AG09319 (cell line): Measurements from ENCODE around the gene ULK4.

Source experiments
- DNase-seq: peaks from one replicate; pipeline ENCODE4 v3.0.0-alpha.2; 2010; ENCODE audit warnings: low read depth; ENCODE audit errors: extremely low read depth
- CTCF ChIP-seq: IDR thresholded peaks from 2 replicates; pipeline ENCODE4 v1.5.1; 2011; ENCODE audit warnings: low read depth, mild to moderate bottlenecking, inconsistent platforms, low read length, moderate library complexity

Gene ULK4

DNA sequence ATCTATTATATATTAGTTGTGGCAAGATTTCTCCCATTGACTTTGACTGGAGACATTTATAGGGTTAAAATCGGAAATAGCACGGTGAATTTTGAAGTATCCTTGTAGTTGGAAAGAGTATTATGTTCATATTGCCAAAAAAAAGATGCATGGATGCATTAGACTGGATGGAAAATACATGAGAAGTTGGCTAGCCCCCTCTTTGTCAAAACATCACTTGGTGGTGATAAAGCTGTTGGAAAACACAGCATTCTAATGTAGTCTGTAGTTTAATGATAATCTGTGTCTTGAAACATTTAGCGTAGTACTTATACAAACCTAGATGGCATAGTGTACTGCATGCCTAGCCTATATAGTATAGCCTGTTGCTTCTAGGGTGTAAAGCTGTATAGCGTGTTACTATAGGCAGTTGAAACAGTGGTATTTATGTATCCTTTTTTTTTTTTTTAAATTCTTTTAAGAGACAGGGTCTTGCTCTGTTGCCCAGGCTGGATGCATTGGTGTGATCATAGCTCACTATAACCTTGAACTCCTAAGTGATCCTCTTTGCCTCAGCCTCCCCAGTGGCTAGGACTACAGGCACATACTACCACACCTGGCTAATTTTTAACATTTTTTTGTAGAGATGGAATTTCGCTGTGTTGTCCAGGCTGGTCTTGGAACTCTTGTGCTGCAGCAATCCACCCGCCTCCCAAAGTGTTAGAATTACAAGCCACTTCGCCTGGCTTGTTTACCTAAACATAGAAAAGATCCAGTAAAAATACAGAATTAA lies 740.8 kb downstream of the ULK4 start:
- no peak for TF ChIP-seq CTCF
- no peak for DNase-seq

GRCh38 chr3:41219424-41219823 lies 742.5 kb downstream of the ULK4 start:
- DNase-seq = no peak
- TF ChIP-seq CTCF = no peak

- TF ChIP-seq CTCF = no peak
- no peak for DNase-seq
Measured at GRCh38 chr3:41216993-41217392, 744.9 kb downstream of the ULK4 start.

- DNase-seq = no peak
- TF ChIP-seq CTCF = no peak
Measured at GRCh38 chr3:41216422-41216821, 745.5 kb downstream of the ULK4 start.

DNA sequence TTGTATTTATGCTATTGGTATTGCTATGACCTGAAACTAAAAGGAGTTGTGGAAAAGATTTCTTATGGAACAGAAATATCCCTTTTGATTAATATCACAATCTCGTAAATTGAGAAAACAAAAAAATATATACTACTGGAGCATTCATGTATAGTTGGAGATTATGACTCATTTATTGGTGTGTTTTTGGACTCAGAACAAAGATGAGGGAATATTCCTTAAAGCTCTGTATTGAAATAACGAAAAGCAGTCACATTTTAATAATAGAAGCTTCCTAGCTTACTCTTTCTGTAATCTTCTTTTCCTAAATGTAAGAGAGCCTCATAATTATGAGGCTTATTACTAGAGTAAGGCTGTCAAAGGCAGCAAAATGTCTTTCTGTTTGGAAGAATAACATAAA lies 748.3 kb downstream of the ULK4 start:
- no peak for DNase-seq
- TF ChIP-seq CTCF = no peak

GRCh38 chr3:41212088-41212487 lies 749.8 kb downstream of the ULK4 start:
- no peak for TF ChIP-seq CTCF
- no peak for DNase-seq

GRCh38 chr3:41210966-41211365 lies 750.9 kb downstream of the ULK4 start:
- TF ChIP-seq CTCF = no peak
- DNase-seq = no peak
